GM21515 (cell line): Measurements from ENCODE around the gene PRKAR2A.
A peak's percentile ranks its signal among the peaks of the same experiment; 100 is the strongest.
"Not testable (repeated sequence)": the region's sequence is repeated elsewhere in the genome, so short reads cannot be mapped to it uniquely, and the experiment has no call there.

Experiments used
- ATAC-seq: cut with Tn5 transposase; IDR thresholded peaks from one replicate; pipeline ENCODE4 v1.9.1; 2021; ENCODE audit not compliant: unreplicated experiment

Gene PRKAR2A

GRCh38 chr3:48734541-48734940, 113.1 kb downstream of the PRKAR2A start:
- not testable (repeated sequence) for ATAC-seq

- not testable (repeated sequence) for ATAC-seq
Measured at GRCh38 chr3:48733752-48734518, 113.7 kb downstream of the PRKAR2A start.

- no peak for ATAC-seq
Measured at GRCh38 chr3:48727511-48727910, 120.2 kb downstream of the PRKAR2A start.

- ATAC-seq, result not testable (repeated sequence)
Measured at GRCh38 chr3:48725185-48725855, 122.4 kb downstream of the PRKAR2A start.

- no peak for ATAC-seq
Measured at GRCh38 chr3:48723725-48724124, 123.9 kb downstream of the PRKAR2A start.

GRCh38 chr3:48723293-48723692, 124.4 kb downstream of the PRKAR2A start:
- not testable (repeated sequence) for ATAC-seq

- peak; percentile 97 for ATAC-seq
Measured at GRCh38 chr3:48716982-48717746, 130.5 kb downstream of the PRKAR2A start, which contains the start of gene IP6K2. Gene IP6K2, minus strand, starts transcription at chr3:48717221. Its CDS starts 21,930 bp downstream, at chr3:48695291.

- no peak for ATAC-seq
Measured at GRCh38 chr3:48716508-48716981, 131.1 kb downstream of the PRKAR2A start.

- ATAC-seq, result no peak
Measured at GRCh38 chr3:48715174-48715800, 132.4 kb downstream of the PRKAR2A start.

- no peak for ATAC-seq
Measured at GRCh38 chr3:48711727-48712126, 135.9 kb downstream of the PRKAR2A start.

GRCh38 chr3:48709051-48709461, 138.6 kb downstream of the PRKAR2A start:
- ATAC-seq, result no peak

- ATAC-seq, result no peak
Measured at GRCh38 chr3:48708481-48708889, 139.2 kb downstream of the PRKAR2A start.

GRCh38 chr3:48707157-48707556, 140.5 kb downstream of the PRKAR2A start:
- no peak for ATAC-seq

GRCh38 chr3:48702320-48702920, 145.3 kb downstream of the PRKAR2A start:
- ATAC-seq, result no peak

GRCh38 chr3:48700731-48701405, 146.8 kb downstream of the PRKAR2A start:
- ATAC-seq, result no peak

- ATAC-seq, result no peak
Measured at GRCh38 chr3:48698891-48699290, 148.8 kb downstream of the PRKAR2A start.

- ATAC-seq, result no peak
Measured at GRCh38 chr3:48697952-48698351, 149.7 kb downstream of the PRKAR2A start.

- no peak for ATAC-seq
Measured at GRCh38 chr3:48696601-48697000, 151.1 kb downstream of the PRKAR2A start.
